ENCODE measurements around the gene VASN.

DNA sequence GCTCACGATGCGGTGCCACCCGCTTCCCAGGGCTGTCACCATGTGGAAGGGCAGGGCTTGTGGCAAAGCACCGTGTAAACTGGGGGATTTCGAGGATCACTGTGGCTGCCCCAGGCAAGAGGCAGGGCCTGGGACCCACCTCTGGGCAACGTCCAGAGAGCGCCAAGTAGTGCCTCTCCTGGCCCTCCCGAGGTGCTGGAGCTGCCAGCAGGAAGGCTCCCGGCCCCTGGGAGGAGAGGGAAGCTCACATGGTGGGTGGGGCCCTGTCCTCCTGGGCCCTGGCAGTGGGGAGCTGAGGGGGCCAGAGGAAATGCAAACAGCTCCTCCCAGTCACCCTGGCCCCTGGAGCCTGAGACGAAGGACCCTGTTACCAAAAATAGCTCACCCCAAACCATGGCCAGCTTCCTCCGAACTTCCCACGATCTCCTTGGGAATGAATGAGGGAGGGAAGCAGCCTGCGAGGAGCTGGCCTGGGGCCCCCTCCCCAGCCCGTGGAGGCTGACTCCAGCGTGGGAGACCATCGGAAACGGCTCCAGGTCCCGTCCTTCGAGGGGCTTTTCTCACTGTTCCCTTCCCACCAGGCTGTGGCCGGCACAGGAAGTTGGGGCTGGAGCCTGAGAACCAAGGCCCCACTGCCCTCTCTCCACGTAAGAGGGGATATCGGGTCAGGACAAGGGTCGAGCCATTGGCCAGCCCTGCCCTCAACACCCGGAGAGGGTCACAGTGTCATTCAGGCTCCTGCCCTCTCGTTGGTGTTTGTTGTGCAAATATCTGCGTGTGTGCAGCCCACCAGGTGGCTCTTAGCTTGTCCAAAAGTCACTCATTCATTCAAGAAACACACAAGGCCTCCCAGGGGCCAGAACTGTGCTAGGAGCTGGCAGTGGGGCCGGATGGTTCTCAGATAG, 17.7 kb downstream of the VASN start:
- TF ChIP-seq, protein P1, sequence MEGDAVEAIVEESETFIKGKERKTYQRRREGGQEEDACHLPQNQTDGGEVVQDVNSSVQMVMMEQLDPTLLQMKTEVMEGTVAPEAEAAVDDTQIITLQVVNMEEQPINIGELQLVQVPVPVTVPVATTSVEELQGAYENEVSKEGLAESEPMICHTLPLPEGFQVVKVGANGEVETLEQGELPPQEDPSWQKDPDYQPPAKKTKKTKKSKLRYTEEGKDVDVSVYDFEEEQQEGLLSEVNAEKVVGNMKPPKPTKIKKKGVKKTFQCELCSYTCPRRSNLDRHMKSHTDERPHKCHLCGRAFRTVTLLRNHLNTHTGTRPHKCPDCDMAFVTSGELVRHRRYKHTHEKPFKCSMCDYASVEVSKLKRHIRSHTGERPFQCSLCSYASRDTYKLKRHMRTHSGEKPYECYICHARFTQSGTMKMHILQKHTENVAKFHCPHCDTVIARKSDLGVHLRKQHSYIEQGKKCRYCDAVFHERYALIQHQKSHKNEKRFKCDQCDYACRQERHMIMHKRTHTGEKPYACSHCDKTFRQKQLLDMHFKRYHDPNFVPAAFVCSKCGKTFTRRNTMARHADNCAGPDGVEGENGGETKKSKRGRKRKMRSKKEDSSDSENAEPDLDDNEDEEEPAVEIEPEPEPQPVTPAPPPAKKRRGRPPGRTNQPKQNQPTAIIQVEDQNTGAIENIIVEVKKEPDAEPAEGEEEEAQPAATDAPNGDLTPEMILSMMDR (conservative IDR thresholded peaks at IDR 0.05), result no peak
- TF ChIP-seq EZH2 (IDR thresholded peaks at IDR 0.05; ENCODE audit: low read depth), result no peak
